HG02870 (cell line): ENCODE measurements around the gene ZGPAT.
"Not testable (repeated sequence)": the region's sequence is repeated elsewhere in the genome, so short reads cannot be mapped to it uniquely, and the experiment has no call there.

Source experiments
- ATAC-seq: cut with Tn5 transposase; IDR thresholded peaks from one replicate; pipeline ENCODE4 v1.9.1; 2021; ENCODE audit warnings: mild to moderate bottlenecking, moderate library complexity; ENCODE audit not compliant: unreplicated experiment

ZGPAT gene

DNA sequence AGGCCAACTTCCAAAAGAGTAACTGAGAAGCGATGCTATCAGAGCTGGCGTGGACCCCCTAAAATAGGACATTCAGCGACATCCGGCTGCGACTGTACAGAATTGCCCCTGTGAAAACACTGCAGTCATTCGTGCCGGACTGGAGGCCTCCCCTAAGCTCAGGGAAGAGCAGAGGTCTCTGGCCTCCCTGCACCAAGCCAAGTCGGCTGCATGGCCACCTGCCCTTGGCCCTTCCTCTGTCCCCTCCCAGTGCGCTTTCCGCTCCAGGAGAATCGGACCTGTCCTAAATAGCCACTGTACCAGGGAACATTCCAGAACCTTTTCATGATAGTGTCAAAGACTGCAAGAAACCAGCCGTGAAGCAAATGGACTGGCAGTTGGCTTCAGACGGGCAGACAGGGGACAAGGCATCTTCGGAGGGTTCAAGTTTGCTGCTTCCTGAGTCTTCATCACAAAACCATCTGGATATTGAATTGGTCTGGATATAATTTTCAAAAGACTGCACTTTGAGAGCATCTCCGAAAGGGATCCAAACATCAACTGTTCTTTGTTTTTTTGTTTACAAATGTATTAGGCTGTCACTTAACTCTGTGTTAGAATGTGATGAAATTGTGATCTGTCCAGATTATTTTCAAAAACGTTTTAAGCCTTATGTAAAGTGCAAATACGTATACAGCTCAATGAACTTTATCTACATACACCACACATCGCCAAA lies 48.3 kb downstream of the ZGPAT start:
- ATAC-seq = no peak

DNA sequence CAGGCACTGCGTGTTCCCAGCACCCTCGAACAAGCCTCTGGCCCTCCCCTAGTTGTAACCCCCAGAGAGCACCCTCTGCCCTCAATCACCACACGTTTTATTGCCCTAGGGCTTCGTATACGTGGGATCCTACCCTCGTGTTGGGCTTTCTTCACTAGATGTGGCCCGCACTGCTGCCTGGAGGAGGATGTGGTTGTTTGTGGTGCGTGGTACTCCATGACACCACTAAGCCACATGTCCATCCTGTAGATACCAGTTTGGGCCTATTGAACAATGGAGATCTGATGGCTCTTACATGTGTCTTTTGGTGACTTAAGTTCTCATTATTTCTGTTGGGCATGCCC lies 48.8 kb downstream of the ZGPAT start:
- ATAC-seq = no peak

DNA sequence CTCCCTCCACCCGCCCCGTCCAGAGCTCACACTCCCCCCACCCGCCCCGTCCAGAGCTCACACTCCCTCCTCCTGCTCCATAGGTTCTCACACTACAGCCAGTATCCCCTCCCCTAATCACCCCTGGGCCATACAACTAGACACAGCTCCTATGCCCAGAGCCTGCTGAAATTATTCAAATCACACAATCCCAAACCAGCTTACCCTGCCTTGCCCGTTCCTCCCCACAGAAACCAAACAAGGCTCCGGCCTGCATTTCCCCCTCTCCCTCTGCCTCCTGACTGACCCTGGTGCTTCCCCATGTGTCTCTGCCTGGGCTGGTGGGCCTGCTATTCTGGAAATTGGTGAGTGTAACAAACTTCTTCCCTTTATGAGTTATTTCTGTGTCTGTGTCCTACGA lies 50.3 kb downstream of the ZGPAT start:
- no peak for ATAC-seq

GRCh38 chr20:63759377-63759901 lies 51.6 kb downstream of the ZGPAT start:
- no peak for ATAC-seq

DNA sequence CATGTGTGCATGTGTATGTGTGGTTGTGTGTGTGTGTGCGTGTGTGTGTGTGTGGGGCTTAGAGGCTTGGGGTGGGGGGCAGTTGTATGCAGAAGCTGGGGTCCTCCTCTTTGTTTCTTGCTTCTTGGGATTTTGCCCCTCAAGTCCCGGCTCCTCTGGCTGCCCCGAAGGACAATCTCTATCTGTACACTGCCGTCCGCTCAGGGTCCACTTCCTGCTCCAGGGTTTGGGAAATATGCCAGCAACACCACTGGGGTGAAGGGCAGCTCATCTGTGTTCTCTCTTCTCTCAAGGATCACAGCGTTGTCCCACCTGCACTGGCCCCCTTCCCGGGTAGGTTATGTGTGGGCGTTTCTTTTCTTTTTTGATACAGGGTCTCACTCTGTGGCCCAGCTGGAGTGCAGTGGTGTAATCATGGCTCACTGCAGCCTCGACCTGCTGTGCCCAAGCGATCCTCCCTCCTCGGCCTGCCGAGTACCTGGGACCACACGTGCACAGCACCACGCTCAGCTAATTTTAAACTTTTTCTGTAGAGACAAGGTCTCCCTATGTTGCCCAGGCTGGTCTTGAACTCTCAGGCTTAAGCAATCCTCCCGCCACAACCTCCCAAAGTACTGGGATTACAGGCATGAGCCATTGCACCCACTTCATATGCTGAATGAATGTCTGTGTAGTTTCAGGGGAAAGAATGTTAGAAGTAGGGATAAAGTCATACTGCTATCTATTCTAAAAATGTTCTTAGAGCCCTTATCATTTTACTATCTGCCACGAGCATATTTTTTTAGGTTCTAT lies 57.4 kb downstream of the ZGPAT start:
- no peak for ATAC-seq

DNA sequence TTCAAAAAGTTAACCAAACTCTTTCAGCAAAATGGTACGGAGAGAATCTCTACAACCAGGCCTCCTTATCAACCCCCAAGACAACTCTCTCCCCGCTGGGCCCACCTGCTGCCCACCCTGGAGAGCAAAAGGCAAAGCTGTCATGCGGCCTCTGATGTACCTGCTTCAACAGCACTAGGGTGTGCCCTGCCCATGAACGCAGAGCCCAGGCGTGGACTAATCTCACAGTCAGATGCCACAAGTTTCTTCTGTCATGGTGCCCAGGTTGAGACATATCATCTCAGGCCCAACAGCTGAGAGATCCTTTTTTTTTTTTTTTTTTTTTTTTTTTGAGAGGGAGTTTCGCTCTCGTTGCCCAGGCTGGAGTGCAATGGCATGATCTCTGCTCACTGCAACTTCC lies 58.1 kb downstream of the ZGPAT start:
- ATAC-seq = no peak

GRCh38 chr20:63766695-63767426 lies 59.0 kb downstream of the ZGPAT start:
- ATAC-seq = no peak

GRCh38 chr20:63767456-63767855 lies 59.6 kb downstream of the ZGPAT start:
- ATAC-seq = no peak

DNA sequence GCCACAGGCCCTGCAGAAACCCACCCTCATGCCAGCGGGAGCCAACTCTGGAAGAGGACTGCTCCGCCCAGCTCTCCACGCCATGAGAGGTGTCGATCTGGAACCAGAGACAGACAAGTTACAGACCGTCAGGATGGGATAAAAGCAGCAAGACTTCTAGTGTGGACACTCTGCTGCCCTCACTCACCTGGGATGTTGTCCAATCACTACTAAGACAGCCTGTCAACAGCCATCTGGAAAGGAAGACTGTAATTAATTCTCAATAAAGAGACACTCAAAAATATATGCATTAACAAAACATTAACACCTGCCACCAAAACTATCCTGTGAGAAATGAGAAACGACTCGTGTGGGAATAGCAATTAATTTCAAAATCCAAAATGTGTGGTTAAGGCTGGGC lies 60.0 kb downstream of the ZGPAT start:
- no peak for ATAC-seq

DNA sequence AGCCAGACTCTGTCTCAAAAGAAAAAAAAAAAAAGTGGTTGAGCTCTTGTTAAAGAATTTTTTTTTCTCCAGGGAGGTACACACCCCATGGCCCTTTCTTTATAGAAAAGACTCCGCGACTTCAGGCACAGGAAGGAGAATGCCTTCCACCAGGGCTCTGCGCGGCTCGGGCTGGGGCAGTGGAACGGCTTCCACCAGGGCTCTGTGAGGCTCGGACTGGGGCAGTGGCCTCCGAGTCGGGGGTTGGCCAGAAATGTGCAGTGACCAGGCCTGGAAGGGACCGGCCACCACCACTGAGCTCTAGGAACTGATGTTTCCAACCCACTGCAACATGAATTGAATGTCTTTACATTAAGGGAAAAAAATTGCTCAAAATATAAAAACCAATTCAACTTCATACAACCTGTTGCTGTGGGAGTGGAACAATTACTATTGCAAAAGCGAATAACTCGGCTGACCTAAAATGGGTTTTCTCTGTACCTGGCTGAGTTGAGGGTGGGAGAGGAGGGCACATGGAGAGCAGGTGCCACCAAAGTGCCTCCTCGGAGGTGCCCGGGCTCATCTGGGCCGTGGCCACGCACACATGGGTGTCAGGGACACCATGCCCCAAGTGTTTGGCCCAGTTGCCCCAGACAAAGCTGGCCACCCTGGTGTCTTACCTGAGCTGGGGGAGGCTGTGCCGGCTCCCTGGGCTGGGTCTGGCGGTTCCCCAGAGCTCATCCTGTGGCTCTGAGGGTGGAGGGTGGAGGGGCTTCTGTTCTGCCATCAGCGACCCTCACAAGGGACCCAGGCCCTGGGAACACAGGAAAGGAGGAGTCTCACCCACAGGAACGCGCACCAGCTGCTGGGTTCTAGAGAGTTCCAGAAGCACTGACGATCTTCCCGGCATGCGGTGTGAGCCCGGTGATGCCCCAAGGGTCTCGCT lies 61.0 kb downstream of the ZGPAT start:
- no peak for ATAC-seq

GRCh38 chr20:63769891-63770474 lies 62.1 kb downstream of the ZGPAT start:
- ATAC-seq = no peak

GRCh38 chr20:63771046-63771707 lies 63.3 kb downstream of the ZGPAT start:
- no peak for ATAC-seq

DNA sequence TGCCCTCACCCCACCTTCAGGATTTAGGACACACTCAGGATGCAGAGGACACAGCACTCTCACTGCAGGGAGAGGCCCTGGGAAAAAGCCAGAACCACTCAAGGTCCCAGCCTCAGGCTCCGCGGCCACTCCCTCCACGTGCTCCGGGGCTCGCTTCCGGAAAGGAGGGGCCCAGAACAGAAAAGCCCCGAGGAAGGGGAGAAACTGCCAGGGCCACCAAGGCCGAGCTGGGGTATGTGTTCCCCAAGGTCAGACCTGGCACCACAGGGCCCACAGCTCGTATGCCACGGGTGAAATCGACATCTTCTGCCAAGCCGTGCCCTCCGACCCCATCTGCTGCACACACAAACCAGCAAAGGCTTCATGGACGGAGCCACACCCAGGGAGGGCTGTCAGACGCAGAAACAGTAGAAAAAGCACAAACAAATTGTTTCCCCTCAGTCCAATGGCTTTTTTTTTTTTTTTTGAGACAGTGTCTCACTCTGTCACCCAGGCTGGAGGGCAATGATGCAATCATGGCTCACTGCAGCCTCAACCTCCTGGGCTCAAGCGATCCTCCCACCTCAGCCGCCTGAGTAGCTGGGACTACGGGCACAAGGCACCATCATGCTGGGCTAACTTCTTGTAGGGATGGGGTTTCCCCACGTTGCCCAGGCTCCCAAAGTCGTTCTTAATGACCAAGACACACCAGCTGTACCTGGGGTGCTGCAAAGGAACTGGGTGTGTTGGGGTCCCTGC lies 65.1 kb downstream of the ZGPAT start:
- no peak for ATAC-seq

DNA sequence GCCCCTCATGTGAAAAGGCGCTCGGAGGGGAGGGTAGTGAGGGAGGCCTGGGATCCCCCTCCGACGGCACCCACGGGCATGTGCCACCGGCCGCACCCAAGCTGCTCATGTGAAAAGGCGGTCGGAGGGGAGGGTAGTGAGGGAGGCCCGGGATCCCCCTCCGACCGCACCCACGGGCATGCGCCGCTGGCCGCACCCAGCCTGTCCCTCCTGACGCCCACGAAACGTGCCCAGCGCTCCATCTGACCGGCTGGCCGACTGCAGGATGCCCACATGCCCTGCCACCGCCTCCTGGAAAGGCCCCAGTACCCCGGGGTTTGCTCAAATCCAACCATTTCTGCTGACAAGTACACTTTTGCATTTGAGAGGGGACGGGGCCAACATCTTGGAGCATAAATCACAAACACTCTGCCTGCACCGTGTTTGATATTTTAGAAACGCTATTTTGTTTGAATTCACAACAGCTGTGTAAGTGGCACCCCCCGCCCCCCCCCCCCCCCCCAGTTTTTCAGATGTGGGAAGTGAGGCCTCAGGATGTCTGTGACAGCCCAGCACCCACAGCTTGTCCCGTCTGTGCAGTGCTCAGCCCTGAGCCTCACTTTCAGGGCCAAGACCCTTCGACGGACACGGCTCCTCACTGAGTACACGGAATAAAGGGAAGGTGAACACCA lies 65.9 kb downstream of the ZGPAT start:
- no peak for ATAC-seq

DNA sequence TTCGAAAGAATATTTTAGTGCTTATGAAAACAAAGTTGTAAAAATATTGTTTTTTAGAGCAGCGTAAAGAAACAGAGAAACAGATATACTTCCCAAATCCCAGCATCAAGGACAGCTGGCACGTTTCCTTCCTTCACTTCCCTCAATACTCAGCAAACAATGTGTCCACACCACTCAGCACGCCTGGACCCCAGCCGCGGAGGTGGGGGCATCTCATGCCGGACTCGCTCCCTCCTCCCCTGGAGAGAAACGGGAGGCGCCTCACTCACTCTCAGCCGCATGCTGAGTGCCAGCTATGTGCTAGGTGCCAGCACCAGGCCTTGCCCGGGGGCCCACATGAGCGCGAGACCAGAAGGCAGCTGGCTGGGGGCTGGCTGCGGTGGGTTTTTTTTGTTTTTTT lies 66.5 kb downstream of the ZGPAT start:
- no peak for ATAC-seq

DNA sequence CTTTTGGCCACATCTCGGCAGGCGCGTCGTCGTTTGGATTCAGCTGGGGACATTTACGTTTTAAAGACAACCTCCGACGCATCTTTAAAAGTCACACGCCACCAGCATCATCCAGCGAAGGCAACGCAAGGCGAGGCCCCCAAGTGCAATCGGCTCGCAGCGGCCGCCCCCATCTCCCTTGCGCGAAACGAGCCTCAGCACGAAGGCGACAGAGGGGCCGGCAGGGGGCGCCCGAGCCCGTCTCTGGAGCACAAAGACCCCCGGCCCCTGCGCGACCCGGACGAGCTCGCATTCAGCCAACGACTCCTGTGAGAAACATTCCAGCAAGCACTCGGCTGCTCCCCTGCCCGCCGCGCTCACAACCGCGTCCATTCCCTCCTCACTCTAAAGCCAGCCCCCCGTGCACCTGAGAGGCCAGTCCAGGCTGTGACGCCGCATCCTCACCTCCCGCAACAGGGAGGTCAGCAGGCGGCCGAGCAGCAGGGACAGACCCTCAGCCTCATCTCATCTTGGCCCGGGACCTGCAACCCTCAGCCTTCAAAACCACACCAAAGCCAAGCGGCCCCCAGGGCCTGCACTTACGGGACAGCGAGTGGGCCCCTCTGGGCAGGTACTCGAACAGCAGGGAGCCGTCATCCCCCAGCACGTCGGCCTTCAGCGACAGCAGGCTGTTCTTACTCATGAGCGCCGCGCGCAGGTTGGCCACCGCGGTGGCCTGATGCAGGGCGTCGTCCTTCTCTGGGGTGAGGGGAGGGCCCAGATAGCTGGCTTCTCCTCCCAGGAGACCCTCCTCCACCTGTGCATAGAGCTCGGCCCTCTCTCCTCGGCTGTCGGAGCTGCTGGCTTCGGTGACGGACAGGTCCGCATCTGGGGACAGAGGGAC lies 67.5 kb downstream of the ZGPAT start:
- no peak for ATAC-seq

- ATAC-seq = not testable (repeated sequence)
Observed at GRCh38 chr20:63776875-63777274, 69.0 kb downstream of the ZGPAT start.
